HepG2 (cell line): ENCODE data around the gene ABCG8. TPM values are rescaled to one million over a fixed set of nuclear protein-coding genes. Genes with fewer than 3 reads are reported as not detected.

Experiments
- HDAC2 ChIP-seq: sonication (generic); formaldehyde crosslinking; IDR thresholded peaks from 2 replicates; pipeline ENCODE4 v1.4.0; 2020; ENCODE audit warnings: missing genetic modification reagents
- IRX3 ChIP-seq: sonication (generic); formaldehyde crosslinking; IDR thresholded peaks from 2 replicates; pipeline ENCODE4 v1.8.1; 2023; ENCODE audit warnings: mild to moderate bottlenecking, low read depth, missing genetic modification reagents, borderline replicate concordance
- KLF13 ChIP-seq: sonication (generic); formaldehyde crosslinking; IDR thresholded peaks from 2 replicates; pipeline ENCODE4 v1.4.0; 2020; ENCODE audit warnings: mild to moderate bottlenecking, missing genetic modification reagents
- LBX2 ChIP-seq: sonication (generic); formaldehyde crosslinking; IDR thresholded peaks from 2 replicates; pipeline ENCODE4 v1.5.0; 2020; ENCODE audit warnings: missing genetic modification reagents, mild to moderate bottlenecking, borderline replicate concordance
- MLX ChIP-seq: IDR thresholded peaks from 2 replicates; pipeline ENCODE4 v1.6.1; 2016
- NFE2 ChIP-seq: sonication (generic); formaldehyde crosslinking; IDR thresholded peaks from 2 replicates; pipeline ENCODE4 v1.4.0; 2020; ENCODE audit warnings: missing genetic modification reagents
- PAWR ChIP-seq: sonication (generic); formaldehyde crosslinking; IDR thresholded peaks from 2 replicates; pipeline ENCODE4 v1.4.0; 2020; ENCODE audit warnings: missing genetic modification reagents, mild to moderate bottlenecking, borderline replicate concordance
- PRMT3 ChIP-seq: sonication (generic); formaldehyde crosslinking; IDR thresholded peaks from 2 replicates; pipeline ENCODE4 v1.8.1; 2022; ENCODE audit warnings: low read depth, mild to moderate bottlenecking, moderate library complexity, missing genetic modification reagents, borderline replicate concordance
- SMAD9 ChIP-seq: sonication (generic); formaldehyde crosslinking; IDR thresholded peaks from 2 replicates; pipeline ENCODE4 v1.5.1; 2020; ENCODE audit warnings: mild to moderate bottlenecking, missing genetic modification reagents
- SP2 ChIP-seq: sonication (generic); formaldehyde crosslinking; IDR thresholded peaks from 2 replicates; pipeline ENCODE4 v1.5.1; 2020; ENCODE audit warnings: mild to moderate bottlenecking, missing genetic modification reagents
- SRF ChIP-seq: IDR thresholded peaks from 2 replicates; pipeline ENCODE4 v1.6.1; 2011; ENCODE audit warnings: mild to moderate bottlenecking, low read depth, low read length, moderate library complexity
- YEATS2 ChIP-seq: sonication (generic); formaldehyde crosslinking; IDR thresholded peaks from 2 replicates; pipeline ENCODE4 v1.4.0; 2020; ENCODE audit warnings: missing genetic modification reagents, borderline replicate concordance
- ZBTB3 ChIP-seq: sonication (generic); formaldehyde crosslinking; IDR thresholded peaks from 2 replicates; pipeline ENCODE4 v1.4.0; 2020; ENCODE audit warnings: low read depth, mild to moderate bottlenecking, moderate library complexity, missing genetic modification reagents, borderline replicate concordance
- ZNF281 ChIP-seq: sonication (generic); formaldehyde crosslinking; IDR thresholded peaks from 2 replicates; pipeline ENCODE4 v1.4.0; 2020; ENCODE audit warnings: missing genetic modification reagents, borderline replicate concordance
- ZNF30 ChIP-seq: sonication (generic); formaldehyde crosslinking; IDR thresholded peaks from 2 replicates; pipeline ENCODE4 v1.5.0; 2020; ENCODE audit warnings: mild to moderate bottlenecking, missing genetic modification reagents
- ZNF318 ChIP-seq: sonication (generic); formaldehyde crosslinking; IDR thresholded peaks from 2 replicates; pipeline ENCODE4 v1.4.0; 2020; ENCODE audit warnings: mild to moderate bottlenecking, missing genetic modification reagents
- ZNF530 ChIP-seq: sonication (generic); formaldehyde crosslinking; IDR thresholded peaks from 2 replicates; pipeline ENCODE4 v1.5.0; 2020; ENCODE audit warnings: low read depth, mild to moderate bottlenecking, missing genetic modification reagents
- ZNF747 ChIP-seq: sonication (generic); formaldehyde crosslinking; IDR thresholded peaks from 2 replicates; pipeline ENCODE4 v1.8.1; 2023; ENCODE audit warnings: missing genetic modification reagents, mild to moderate bottlenecking, borderline replicate concordance
- polyA plus RNA-seq, 8 experiments: library from polyadenylated mRNA; depleted of rRNA in 3 of 8; stranded (reverse) in 7 of 8; unstranded in 1 of 8; fragments of >200 nt; fragmentation: Illumina TruSeq in 4 of 8; extraction: Trizol in 4 of 8; gene quantifications; 2 replicates each; pipeline versions ENCODE4 v1.2.1 to v1.2.3, GENCODE V29; 2011 to 2016; ENCODE audit warnings: low read depth in 4 of 8, missing spikeins in 1 of 8, mixed read lengths in 1 of 8; ENCODE audit not compliant: insufficient read depth in 1 of 8
- total RNA-seq, 5 experiments: library from RNA; depleted of rRNA; stranded (reverse); fragments of >200 nt; fragmentation: Illumina TruSeq; extraction: Trizol; gene quantifications; 2 replicates each; pipeline ENCODE4 v1.2.3, GENCODE V29; 2016; ENCODE audit warnings: low read depth in 1 of 5

ABCG8 gene
- total and polyA plus RNA-seq, 2 of the 13 experiments (the other 11 are each of a cell fraction or from before 2014, with no cell fraction given): 8.1 to 8.8 TPM

- TF ChIP-seq ZNF281 (CRISPR knock-in tag): no peak
- no peak for TF ChIP-seq HDAC2 (CRISPR knock-in tag)
- TF ChIP-seq MLX: no peak
- TF ChIP-seq ZNF30 (CRISPR knock-in tag): no peak
- no peak for TF ChIP-seq LBX2 (CRISPR knock-in tag)
- no peak for TF ChIP-seq ZNF318 (CRISPR knock-in tag)
- no peak for TF ChIP-seq KLF13
- TF ChIP-seq IRX3 (CRISPR knock-in tag): no peak
- TF ChIP-seq PAWR (CRISPR knock-in tag): no peak
- no peak for TF ChIP-seq ZBTB3
- no peak for TF ChIP-seq SMAD9 (CRISPR knock-in tag)
- no peak for TF ChIP-seq NFE2 (CRISPR knock-in tag)
- no peak for TF ChIP-seq SRF
- TF ChIP-seq ZNF530 (CRISPR knock-in tag): no peak
- TF ChIP-seq ZNF747 (CRISPR knock-in tag): no peak
- TF ChIP-seq PRMT3 (CRISPR knock-in tag): no peak
- no peak for TF ChIP-seq SP2 (CRISPR knock-in tag)
- no peak for TF ChIP-seq YEATS2 (CRISPR knock-in tag)
These were observed 67.8 kb downstream of the ABCG8 start (continued) for GRCh38 chr2:43906448-43907109.
